HCT116 (cell line): ENCODE data around the gene TBK1. TPM values are rescaled to one million over a fixed set of nuclear protein-coding genes. Genes with fewer than 3 reads are reported as not detected.

ENCODE experiments used
- ATAC-seq: fragments of 200-7000 bp; cut with Tn5 transposase; 2 replicates; pipeline ENCODE4 v1.9.1; 2020; ENCODE audit warnings: mild to moderate bottlenecking, moderate library complexity
- BruUV-seq: library from RNA; stranded (reverse); fragments of 400-500 nt; replicated peaks from 2 replicates; lab custom pipeline; 2021; lab: Mats Ljungman, UMichigan
- CTCF ChIA-PET: fragments of 300-600 bp; sonication (Branson Sonifier 250); formaldehyde crosslinking; loops from one replicate; lab custom pipeline; 2021; ENCODE audit warnings: antibody characterized with exemption; lab: Charles Lee
- POLR2A ChIA-PET: fragments of 300-600, 350-600 bp; sonication (Branson Sonifier 250); formaldehyde crosslinking; loops from one replicate; lab custom pipeline; 2021; ENCODE audit warnings: antibody characterized with exemption; lab: Charles Lee
- RAD21 ChIA-PET, 2 experiments: fragments of 300-600 bp; sonication (Branson Sonifier 250); formaldehyde crosslinking; loops; one replicate each; lab custom pipeline; 2023; ENCODE audit warnings: low total read pairs in 2 of 2; ENCODE audit not compliant: uncharacterized antibody in 2 of 2, unreplicated experiment in 2 of 2, low non-redundant PET in 1 of 2; lab: Charles Lee
- DNase-seq: peaks from one replicate; pipeline ENCODE4 v3.0.0-alpha.2; 2010; ENCODE audit warnings: low read depth, low spot score
- H2AFZ ChIP-seq: fragments of 200-600 bp; shearing (Covaris generic), sonication (generic); 2 replicates; pipeline ENCODE4 v1.6.1; 2017; ENCODE audit warnings: low read depth, mixed run types, mixed read lengths, antibody characterized with exemption, low read length; ENCODE audit not compliant: poor library complexity, severe bottlenecking
- H3K27ac ChIP-seq: 2 replicates; pipeline ENCODE4 v1.5.1; 2012; ENCODE audit warnings: low read depth, low read length
- H3K27me3 ChIP-seq: fragments of 200-600 bp; sonication (generic); 2 replicates; pipeline ENCODE4 v1.6.1; 2016; ENCODE audit warnings: mixed run types, low read length, mixed read lengths; ENCODE audit not compliant: insufficient read depth
- H3K36me3 ChIP-seq, 2 experiments: fragments of 200-500 bp in 1 of 2; fragments of 200-600 bp in 1 of 2; sonication (Bioruptor generic) in 1 of 2; sonication (generic) in 1 of 2; 2 replicates each; pipeline versions ENCODE4 v1.5.1 to v1.6.1; 2014 to 2016; ENCODE audit warnings: low read length in 2 of 2, inconsistent platforms in 1 of 2, mixed read lengths in 1 of 2, mixed run types in 1 of 2; ENCODE audit not compliant: insufficient read depth in 2 of 2, control insufficient read depth in 1 of 2
- H3K4me1 ChIP-seq, 2 experiments: fragments of 200-600 bp in 1 of 2; sonication (generic) in 1 of 2; 2 replicates each; pipeline versions ENCODE4 v1.5.1 to v1.6.1; 2012 to 2017; ENCODE audit warnings: low read length in 2 of 2, inconsistent platforms in 1 of 2, mild to moderate bottlenecking in 1 of 2, mixed read lengths in 1 of 2, mixed run types in 1 of 2, moderate library complexity in 1 of 2; ENCODE audit not compliant: insufficient read depth in 2 of 2, control insufficient read depth in 1 of 2
- H3K4me2 ChIP-seq: fragments of 200-600 bp; sonication (generic); 2 replicates; pipeline ENCODE4 v1.6.1; 2017; ENCODE audit warnings: mixed run types, low read length, mixed read lengths
- H3K4me3 ChIP-seq, 2 experiments: fragments of 200-600 bp in 1 of 2; sonication (generic) in 1 of 2; replicated peaks in 1 of 2; 2 replicates each; pipeline ENCODE4 v1.5.1; 2011 to 2016; ENCODE audit warnings: low read length in 2 of 2, control low read depth in 1 of 2, low read depth in 1 of 2, mild to moderate bottlenecking in 1 of 2, mixed read lengths in 1 of 2, mixed run types in 1 of 2
- H3K79me2 ChIP-seq: fragments of 200-600 bp; sonication (generic); 2 replicates; pipeline ENCODE4 v1.6.1; 2017; ENCODE audit warnings: mild to moderate bottlenecking, mixed run types, low read length, moderate library complexity, mixed read lengths; ENCODE audit not compliant: insufficient read depth
- H3K9ac ChIP-seq: fragments of 200-600 bp; sonication (generic); 2 replicates; pipeline ENCODE4 v1.6.1; 2016; ENCODE audit warnings: low read length, mixed read lengths
- H3K9me2 ChIP-seq: fragments of 200-600 bp; sonication (generic), shearing (Covaris generic); 2 replicates; pipeline ENCODE4 v1.6.1; 2017; ENCODE audit warnings: mixed run types, mild to moderate bottlenecking, moderate library complexity; ENCODE audit not compliant: insufficient read depth
- H3K9me3 ChIP-seq, 2 experiments: fragments of 200-500 bp in 1 of 2; fragments of 200-600 bp in 1 of 2; sonication (Bioruptor generic) in 1 of 2; sonication (generic) in 1 of 2; 2 replicates each; pipeline ENCODE4 v1.6.1; 2014 to 2017; ENCODE audit warnings: low read length in 2 of 2, mixed read lengths in 2 of 2, inconsistent platforms in 1 of 2, low read depth in 1 of 2, mild to moderate bottlenecking in 1 of 2, mixed run types in 1 of 2, moderate library complexity in 1 of 2; ENCODE audit not compliant: control insufficient read depth in 1 of 2, insufficient read depth in 1 of 2
- H4K20me1 ChIP-seq: fragments of 200-600 bp; sonication (generic), shearing (Covaris generic); 2 replicates; pipeline ENCODE4 v1.6.1; 2017; ENCODE audit warnings: mixed run types, mild to moderate bottlenecking, moderate library complexity; ENCODE audit not compliant: insufficient read depth
- CBX3 ChIP-seq: IDR thresholded peaks from 2 replicates; pipeline ENCODE4 v1.6.1; 2012; ENCODE audit warnings: low read depth
- CEBPB ChIP-seq: IDR thresholded peaks from 2 replicates; pipeline ENCODE4 v1.6.1; 2012; ENCODE audit warnings: low read depth
- EGR1 ChIP-seq: IDR thresholded peaks from 2 replicates; pipeline ENCODE4 v1.6.1; 2012; ENCODE audit warnings: low read depth
- EZH2phosphoT487 ChIP-seq: fragments of 200-600 bp; IDR thresholded peaks from 2 replicates; pipeline ENCODE4 v1.6.1; 2018; ENCODE audit warnings: antibody characterized with exemption, borderline replicate concordance
- FOSL1 ChIP-seq: IDR thresholded peaks from 2 replicates; pipeline ENCODE4 v1.6.1; 2012; ENCODE audit warnings: low read depth
- POLR2A ChIP-seq: IDR thresholded peaks from 2 replicates; pipeline ENCODE4 v1.7.0; 2011; ENCODE audit warnings: borderline replicate concordance; ENCODE audit not compliant: insufficient read depth, insufficient read length; ENCODE audit errors: extremely low read depth
- POLR2AphosphoS5 ChIP-seq: IDR thresholded peaks from 2 replicates; pipeline ENCODE4 v1.6.1; 2011; ENCODE audit warnings: mild to moderate bottlenecking, low read depth, low read length, moderate library complexity
- RAD21 ChIP-seq: IDR thresholded peaks from 2 replicates; pipeline ENCODE4 v1.6.1; 2012; ENCODE audit warnings: low read depth, mild to moderate bottlenecking
- SIN3A ChIP-seq: IDR thresholded peaks from 2 replicates; pipeline ENCODE4 v1.6.1; 2012; ENCODE audit warnings: low read depth
- SP1 ChIP-seq: IDR thresholded peaks from 2 replicates; pipeline ENCODE4 v1.6.1; 2012; ENCODE audit warnings: low read depth
- SRF ChIP-seq: IDR thresholded peaks from 2 replicates; pipeline ENCODE4 v1.6.1; 2012; ENCODE audit warnings: low read depth
- TCF7L2 ChIP-seq: IDR thresholded peaks from 2 replicates; pipeline ENCODE4 v1.7.0; 2011; ENCODE audit warnings: borderline replicate concordance, inconsistent platforms; ENCODE audit not compliant: insufficient read depth, insufficient read length; ENCODE audit errors: extremely low read depth
- YY1 ChIP-seq: IDR thresholded peaks from 2 replicates; pipeline ENCODE4 v1.6.1; 2011; ENCODE audit warnings: low read length, low read depth, moderate library complexity, mild to moderate bottlenecking; ENCODE audit not compliant: insufficient replicate concordance; ENCODE audit errors: extremely low read depth
- ZBTB33 ChIP-seq: IDR thresholded peaks from 2 replicates; pipeline ENCODE4 v1.6.1; 2011; ENCODE audit warnings: mild to moderate bottlenecking, low read length, moderate library complexity; ENCODE audit not compliant: insufficient replicate concordance; ENCODE audit errors: extremely low read depth
- ZFX ChIP-seq: fragments of 450-650 bp; IDR thresholded peaks from 2 replicates; pipeline ENCODE4 v1.6.1; 2017
- intact Hi-C: fragments of 100-400 bp; cut with micrococcal nuclease; formaldehyde crosslinking; loops from 2 replicates; pipeline ENCODE4 v1.10.0; 2022
- total RNA-seq: library from RNA; stranded (reverse); gene quantifications from one replicate; pipeline ENCODE4 v1.2.1, GENCODE V29; 2021; ENCODE audit not compliant: unreplicated experiment
- TF ChIP-seq, protein P1 (sequence below): IDR thresholded peaks from 2 replicates; pipeline ENCODE4 v1.6.1; 2012; ENCODE audit warnings: low read depth
- TF ChIP-seq, protein P2 (sequence below): IDR thresholded peaks from 2 replicates; pipeline ENCODE4 v1.6.1; 2012

TBK1 gene
- total RNA-seq, 1 experiment from 2014 or later = 27.0 TPM

DNA sequence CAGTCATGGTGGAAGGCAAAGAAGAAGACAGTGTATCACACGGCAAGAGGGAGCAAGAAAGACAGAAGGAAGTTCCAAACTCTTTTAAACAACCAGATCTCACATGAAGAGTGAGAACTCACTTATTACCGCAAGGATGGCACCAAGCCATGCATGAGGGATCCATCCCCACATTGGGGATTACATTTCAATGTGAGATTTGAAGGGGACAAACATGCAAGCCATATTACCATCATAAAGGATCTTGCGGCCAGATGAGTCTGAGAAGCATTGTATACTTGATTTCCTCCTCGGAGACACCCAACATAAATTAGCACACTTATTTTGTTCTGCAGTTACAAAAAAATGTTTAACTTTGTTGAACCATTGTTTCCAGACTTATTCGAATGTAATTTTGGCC, 66.5 kb downstream of the TBK1 start:
- no peaks in the 10 kb centered on the region for H3K79me2 ChIP-seq
- H3K27ac ChIP-seq = no peak overlapping the region
- ATAC-seq = no peak
- H3K36me3 ChIP-seq = no peaks in the 10 kb centered on the region
- H3K4me1 ChIP-seq = peaks cover 2 to 9% of the 10 kb centered on the region in 2 experiments; a peak in 2 of 4 replicates
- no peak overlapping the region for H3K4me2 ChIP-seq
- ChIA-PET CTCF (no interaction called here), RAD21 (no interaction called here), POLR2A (no interaction called here)
- BruUV-seq = no TSS peak
- no peaks in the 10 kb centered on the region for H3K27me3 ChIP-seq
- TF ChIP-seq CEBPB (no peak), ZBTB33 (no peak), POLR2A (no peak), RAD21 (no peak), SRF (no peak), FOSL1 (no peak), POLR2AphosphoS5 (no peak), YY1 (no peak), CBX3 (no peak), ZFX (no peak), SIN3A (no peak), EZH2phosphoT487 (no peak), TCF7L2 (no peak), SP1 (no peak), EGR1 (no peak)
- TF ChIP-seq, protein P1, sequence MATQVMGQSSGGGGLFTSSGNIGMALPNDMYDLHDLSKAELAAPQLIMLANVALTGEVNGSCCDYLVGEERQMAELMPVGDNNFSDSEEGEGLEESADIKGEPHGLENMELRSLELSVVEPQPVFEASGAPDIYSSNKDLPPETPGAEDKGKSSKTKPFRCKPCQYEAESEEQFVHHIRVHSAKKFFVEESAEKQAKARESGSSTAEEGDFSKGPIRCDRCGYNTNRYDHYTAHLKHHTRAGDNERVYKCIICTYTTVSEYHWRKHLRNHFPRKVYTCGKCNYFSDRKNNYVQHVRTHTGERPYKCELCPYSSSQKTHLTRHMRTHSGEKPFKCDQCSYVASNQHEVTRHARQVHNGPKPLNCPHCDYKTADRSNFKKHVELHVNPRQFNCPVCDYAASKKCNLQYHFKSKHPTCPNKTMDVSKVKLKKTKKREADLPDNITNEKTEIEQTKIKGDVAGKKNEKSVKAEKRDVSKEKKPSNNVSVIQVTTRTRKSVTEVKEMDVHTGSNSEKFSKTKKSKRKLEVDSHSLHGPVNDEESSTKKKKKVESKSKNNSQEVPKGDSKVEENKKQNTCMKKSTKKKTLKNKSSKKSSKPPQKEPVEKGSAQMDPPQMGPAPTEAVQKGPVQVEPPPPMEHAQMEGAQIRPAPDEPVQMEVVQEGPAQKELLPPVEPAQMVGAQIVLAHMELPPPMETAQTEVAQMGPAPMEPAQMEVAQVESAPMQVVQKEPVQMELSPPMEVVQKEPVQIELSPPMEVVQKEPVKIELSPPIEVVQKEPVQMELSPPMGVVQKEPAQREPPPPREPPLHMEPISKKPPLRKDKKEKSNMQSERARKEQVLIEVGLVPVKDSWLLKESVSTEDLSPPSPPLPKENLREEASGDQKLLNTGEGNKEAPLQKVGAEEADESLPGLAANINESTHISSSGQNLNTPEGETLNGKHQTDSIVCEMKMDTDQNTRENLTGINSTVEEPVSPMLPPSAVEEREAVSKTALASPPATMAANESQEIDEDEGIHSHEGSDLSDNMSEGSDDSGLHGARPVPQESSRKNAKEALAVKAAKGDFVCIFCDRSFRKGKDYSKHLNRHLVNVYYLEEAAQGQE = no peak
- TF ChIP-seq, protein P2, sequence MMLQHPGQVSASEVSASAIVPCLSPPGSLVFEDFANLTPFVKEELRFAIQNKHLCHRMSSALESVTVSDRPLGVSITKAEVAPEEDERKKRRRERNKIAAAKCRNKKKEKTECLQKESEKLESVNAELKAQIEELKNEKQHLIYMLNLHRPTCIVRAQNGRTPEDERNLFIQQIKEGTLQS = no peak
- no peak for DNase-seq
- intact Hi-C loops = no loop called here
- H3K9ac ChIP-seq = no peak overlapping the region
- no peaks in the 10 kb centered on the region for H4K20me1 ChIP-seq
- H3K9me2 ChIP-seq = no peaks in the 10 kb centered on the region
- no peaks in the 10 kb centered on the region for H3K9me3 ChIP-seq
- no peak overlapping the region for H3K4me3 ChIP-seq
- no peak overlapping the region for H2AFZ ChIP-seq
